Measurements from ENCODE around the gene PRSS8. TPM values are rescaled to one million over a fixed set of nuclear protein-coding genes. Genes with fewer than 3 reads are reported as not detected.

The PRSS8 gene
- total RNA-seq, 5 donors from 2014 or later (not counting 1 experiment from before 2014, with no cell fraction given), result 0.43 to 1.1 (median 0.55) TPM; not detected in 2

GRCh38 chr16:31114468-31114867 is 21.1 kb downstream of the PRSS8 start:
- CTCF ChIA-PET, result interaction anchor here in 1 of 2 donors (0.6 kb wide), 1 partner anchor 11 kb away, joined by 5 read pairs; no protein-coding TSS in a partner anchor
- Histone ChIP-seq H3K36me3 (ENCODE audit: control insufficient read depth in 2 of 2, extremely low read depth in 1 of 2, insufficient read depth in 1 of 2, low read length in 1 of 2) (peaks cover 12 to 39% of the 10 kb centered on the region in 2 donors), H3K4me1 (ENCODE audit: control insufficient read depth in 1 of 2, extremely low read depth in 1 of 2, insufficient read depth in 2 of 2, low read length in 2 of 2) (peaks cover 6 to 24% of the 10 kb centered on the region in 2 experiments), H3K27me3 (replicated peaks in 1 of 2; ENCODE audit: control insufficient read depth in 2 of 2, extremely low read depth in 1 of 2, insufficient read depth in 2 of 2, low read length in 1 of 2) (no peaks in the 10 kb centered on the region), H3K27ac (ENCODE audit: low read length) (no peak overlapping the region), H3K9me3 (no peaks in the 10 kb centered on the region), H3K4me3 (ENCODE audit: control insufficient read depth in 1 of 2, extremely low read depth in 1 of 2, low read length in 1 of 2) (no peak overlapping the region)
- Mint-ChIP-seq H3K27me3 (no peaks in the 10 kb centered on the region), H3K4me3 (no peak overlapping the region), H3K4me1 (peaks cover 15 to 26% (median 20%) of the 10 kb centered on the region in 3 donors), H3K36me3 (peaks cover 20% of the 10 kb centered on the region), H3K9me3 (no peaks in the 10 kb centered on the region), H3K27ac (peak overlapping the region in 1 of 2 donors; percentile 64)
- 100% methylated on average over 2 of the region's 8 CpGs for WGBS (ENCODE audit: insufficient coverage)
- DNase-seq (no peak), ATAC-seq (replicated peaks in 1 of 4) (no peak)
- POLR2A ChIA-PET, result no interaction called here

- H3K36me3 Mint-ChIP-seq, result peaks cover 20% of the 10 kb centered on the region
- H3K4me1 Mint-ChIP-seq, result peaks cover 6 to 19% (median 15%) of the 10 kb centered on the region in 3 donors
- Histone ChIP-seq H3K4me1 (ENCODE audit: control insufficient read depth in 1 of 2, extremely low read depth in 1 of 2, insufficient read depth in 2 of 2, low read length in 2 of 2) (peaks cover 9 to 24% of the 10 kb centered on the region in 2 experiments), H3K27me3 (replicated peaks in 1 of 2; ENCODE audit: control insufficient read depth in 2 of 2, extremely low read depth in 1 of 2, insufficient read depth in 2 of 2, low read length in 1 of 2) (no peaks in the 10 kb centered on the region), H3K36me3 (ENCODE audit: control insufficient read depth in 2 of 2, extremely low read depth in 1 of 2, insufficient read depth in 1 of 2, low read length in 1 of 2) (peaks cover 12 to 31% of the 10 kb centered on the region in 2 donors), H3K4me3 (ENCODE audit: control insufficient read depth in 1 of 2, extremely low read depth in 1 of 2, low read length in 1 of 2) (no peak overlapping the region), H3K27ac (ENCODE audit: low read length) (no peak overlapping the region), H3K9me3 (no peaks in the 10 kb centered on the region)
- DNase-seq, result no peak
- CTCF ChIA-PET, result interaction anchor here in 1 of 2 donors (0.6 kb wide), 1 partner anchor 10 kb away, joined by 5 read pairs; no protein-coding TSS in a partner anchor
- POLR2A ChIA-PET, result interaction anchor here in 1 of 2 donors (0.6 kb wide), 1 partner anchor 22 kb away, joined by 3 read pairs; the partner anchor contains the start of gene PRSS8
- no peaks in the 10 kb centered on the region for H3K9me3 Mint-ChIP-seq
- ATAC-seq (replicated peaks in 1 of 4), result no peak
- no peaks in the 10 kb centered on the region for H3K27me3 Mint-ChIP-seq
- peak overlapping the region in 1 of 2 donors; percentile 68 for H3K27ac Mint-ChIP-seq
- 63% methylated on average over 2 of the region's 5 CpGs for WGBS (ENCODE audit: insufficient coverage)
- peak overlapping the region in 1 of 3 donors; percentile 9 for H3K4me3 Mint-ChIP-seq
Observed at GRCh38 chr16:31113121-31114120, 22.1 kb downstream of the PRSS8 start.

GRCh38 chr16:31112711-31113110 is 22.8 kb downstream of the PRSS8 start:
- Mint-ChIP-seq H3K4me1 (peaks cover 5 to 17% (median 14%) of the 10 kb centered on the region in 3 donors), H3K36me3 (peaks cover 20% of the 10 kb centered on the region), H3K9me3 (no peaks in the 10 kb centered on the region), H3K27ac (peak overlapping the region in 1 of 2 donors; percentile 11), H3K4me3 (no peak overlapping the region), H3K27me3 (no peaks in the 10 kb centered on the region)
- Histone ChIP-seq H3K9me3 (no peaks in the 10 kb centered on the region), H3K4me1 (ENCODE audit: control insufficient read depth in 1 of 2, extremely low read depth in 1 of 2, insufficient read depth in 2 of 2, low read length in 2 of 2) (peaks cover 4 to 23% of the 10 kb centered on the region in 2 experiments), H3K27ac (ENCODE audit: low read length) (no peak overlapping the region), H3K27me3 (replicated peaks in 1 of 2; ENCODE audit: control insufficient read depth in 2 of 2, extremely low read depth in 1 of 2, insufficient read depth in 2 of 2, low read length in 1 of 2) (no peaks in the 10 kb centered on the region), H3K36me3 (ENCODE audit: control insufficient read depth in 2 of 2, extremely low read depth in 1 of 2, insufficient read depth in 1 of 2, low read length in 1 of 2) (peaks cover 12 to 31% of the 10 kb centered on the region in 2 donors), H3K4me3 (ENCODE audit: control insufficient read depth in 1 of 2, extremely low read depth in 1 of 2, low read length in 1 of 2) (no peak overlapping the region)
- CTCF ChIA-PET, result no interaction called here
- WGBS (ENCODE audit: insufficient coverage), result 86% methylated on average over 1 of the region's 2 CpGs
- no peak for ATAC-seq (replicated peaks in 1 of 4)
- no peak for DNase-seq
- POLR2A ChIA-PET, result no interaction called here

GRCh38 chr16:31111881-31112466 is 23.6 kb downstream of the PRSS8 start:
- H3K9me3 ChIP-seq, result no peaks in the 10 kb centered on the region
- no peak overlapping the region for H3K4me3 ChIP-seq (ENCODE audit: control insufficient read depth in 1 of 2, extremely low read depth in 1 of 2, low read length in 1 of 2)
- Mint-ChIP-seq H3K27ac (no peak overlapping the region), H3K4me1 (peaks cover 9 to 18% (median 14%) of the 10 kb centered on the region in 3 donors), H3K9me3 (no peaks in the 10 kb centered on the region), H3K36me3 (peaks cover 20% of the 10 kb centered on the region), H3K27me3 (no peaks in the 10 kb centered on the region), H3K4me3 (no peak overlapping the region)
- 97% methylated on average over 20 of the region's 23 CpGs for WGBS (ENCODE audit: insufficient coverage)
- CTCF ChIA-PET, result interaction anchor here in 1 of 2 donors (0.5 kb wide), 1 partner anchor 26 kb away, joined by 4 read pairs; no protein-coding TSS in a partner anchor
- POLR2A ChIA-PET, result no interaction called here
- no peak for ATAC-seq (replicated peaks in 1 of 4)
- no peaks in the 10 kb centered on the region for H3K27me3 ChIP-seq (replicated peaks in 1 of 2; ENCODE audit: control insufficient read depth in 2 of 2, extremely low read depth in 1 of 2, insufficient read depth in 2 of 2, low read length in 1 of 2)
- no peak for DNase-seq
- peaks cover 4 to 25% of the 10 kb centered on the region in 2 experiments for H3K4me1 ChIP-seq (ENCODE audit: control insufficient read depth in 1 of 2, extremely low read depth in 1 of 2, insufficient read depth in 2 of 2, low read length in 2 of 2)
- no peak overlapping the region for H3K27ac ChIP-seq (ENCODE audit: low read length)
- H3K36me3 ChIP-seq (ENCODE audit: control insufficient read depth in 2 of 2, extremely low read depth in 1 of 2, insufficient read depth in 1 of 2, low read length in 1 of 2), result peaks cover 12 to 31% of the 10 kb centered on the region in 2 donors

GRCh38 chr16:31110106-31111034 is 25.2 kb downstream of the PRSS8 start:
- CTCF ChIA-PET, result no interaction called here
- Histone ChIP-seq H3K9me3 (no peaks in the 10 kb centered on the region), H3K4me3 (ENCODE audit: control insufficient read depth in 1 of 2, extremely low read depth in 1 of 2, low read length in 1 of 2) (no peak overlapping the region), H3K27ac (ENCODE audit: low read length) (no peak overlapping the region), H3K27me3 (replicated peaks in 1 of 2; ENCODE audit: control insufficient read depth in 2 of 2, extremely low read depth in 1 of 2, insufficient read depth in 2 of 2, low read length in 1 of 2) (no peaks in the 10 kb centered on the region), H3K36me3 (ENCODE audit: control insufficient read depth in 2 of 2, extremely low read depth in 1 of 2, insufficient read depth in 1 of 2, low read length in 1 of 2) (peaks cover 12 to 31% of the 10 kb centered on the region in 2 donors), H3K4me1 (ENCODE audit: control insufficient read depth in 1 of 2, extremely low read depth in 1 of 2, insufficient read depth in 2 of 2, low read length in 2 of 2) (peaks cover 4 to 24% of the 10 kb centered on the region in 2 experiments)
- Mint-ChIP-seq H3K27ac (peak overlapping the region in 1 of 2 donors; percentile 53), H3K27me3 (no peaks in the 10 kb centered on the region), H3K4me1 (peaks cover 14 to 21% (median 17%) of the 10 kb centered on the region in 3 donors), H3K4me3 (peak overlapping the region; percentile 45 to 80 (median 72)), H3K36me3 (peaks cover 20% of the 10 kb centered on the region), H3K9me3 (no peaks in the 10 kb centered on the region)
- POLR2A ChIA-PET, result no interaction called here
- no peak for ATAC-seq (replicated peaks in 1 of 4)
- no peak for DNase-seq
- WGBS (ENCODE audit: insufficient coverage), result 91% methylated on average over 23 of the region's 26 CpGs
